GM10266 (cell line): ENCODE data around the gene ZBTB45.
"Not testable (repeated sequence)": the region's sequence is repeated elsewhere in the genome, so short reads cannot be mapped to it uniquely, and the experiment has no call there.

Experiments used
- DNase-seq: peaks from one replicate; pipeline ENCODE4 v3.0.0; 2012; ENCODE audit errors: extremely low spot score
- CTCF ChIP-seq: IDR thresholded peaks from 2 replicates; pipeline ENCODE4 v1.5.1; 2012; ENCODE audit warnings: mild to moderate bottlenecking, low read depth; ENCODE audit not compliant: control insufficient read depth, insufficient read depth; ENCODE audit errors: missing control alignments

The ZBTB45 gene

GRCh38 chr19:58547323-58548312 is 28.0 kb upstream of the ZBTB45 start:
- DNase-seq, result no peak
- no peak for TF ChIP-seq CTCF

- DNase-seq, result no peak
- TF ChIP-seq CTCF, result no peak
These were observed 26.5 kb upstream of the ZBTB45 start for GRCh38 chr19:58546019-58546530.

- no peak for TF ChIP-seq CTCF
These were observed 25.8 kb upstream of the ZBTB45 start for GRCh38 chr19:58545286-58546018.

GRCh38 chr19:58544591-58545285 is 25.1 kb upstream of the ZBTB45 start:
- no peak for TF ChIP-seq CTCF
- DNase-seq, result peak; percentile 96

More at GRCh38 chr19:58545286-58546018, 25.8 kb upstream of the ZBTB45 start:
- DNase-seq, result no peak

- TF ChIP-seq CTCF, result no peak
- DNase-seq, result peak; percentile 100
These were observed 24.4 kb upstream of the ZBTB45 start, which contains the start of gene TRIM28 for GRCh38 chr19:58543826-58544590. TRIM28 (plus strand) TSS chr19:58544064; CDS start chr19:58544758, 694 bp downstream.

- not testable (repeated sequence) for DNase-seq
These were observed 23.2 kb upstream of the ZBTB45 start for GRCh38 chr19:58542641-58543372.

GRCh38 chr19:58539169-58539559 is 19.6 kb upstream of the ZBTB45 start:
- DNase-seq, result not testable (repeated sequence)
